ENCODE data around the gene TFAP2E.

GRCh38 chr1:35589516-35590427 lies 16.7 kb downstream of the TFAP2E start:
- TF ChIP-seq POLR2AphosphoS5 (IDR thresholded peaks at IDR 0.05; ENCODE audit: insufficient read depth in 1 of 2, low read depth in 1 of 2): no peak
- TF ChIP-seq POLR2A (IDR thresholded peaks at IDR 0.05): no peak

Measured in vagina (tissue), 2 donors.